K562 (cell line): ENCODE results near the gene RFPL2. TPM values are rescaled to one million over a fixed set of nuclear protein-coding genes. Genes with fewer than 3 reads are reported as not detected.
A peak's percentile ranks its signal among the peaks of the same experiment; 100 is the strongest.

Source experiments
- ATAC-seq: fragments of 200-7000 bp; cut with Tn5 transposase; 3 replicates; pipeline ENCODE4 v1.9.1; 2020; ENCODE audit warnings: moderate library complexity
- BruUV-seq: library from RNA; stranded (reverse); fragments of 400-500 nt; replicated peaks from 2 replicates; lab custom pipeline; 2021; lab: Mats Ljungman, UMichigan
- CTCF ChIA-PET: fragments of 300-600 bp; formaldehyde crosslinking; extraction: SDS; loops from one replicate; lab custom pipeline; 2021; ENCODE audit warnings: low intra/inter-chr PET ratio; lab: Yijun Ruan, JAX
- POLR2A ChIA-PET: fragments of 300-600, 350-650 bp; sonication (Branson Sonifier 250); formaldehyde crosslinking; extraction: SDS; loops from one replicate; lab custom pipeline; 2021; ENCODE audit warnings: antibody characterized with exemption, inconsistent platforms; lab: Yijun Ruan, JAX
- DNase-seq, 4 experiments: peaks; one replicate each; pipeline versions ENCODE4 v3.0.0 to v3.0.0-alpha.2; 2011 to 2018; ENCODE audit warnings: low spot score in 3 of 4, mixed read lengths in 3 of 4; ENCODE audit errors: extremely low read depth in 1 of 4
- FAIRE-seq: peaks from 2 replicates; lab custom pipeline; 2011; peaks lifted over from hg19 to GRCh38; lab: Jason Lieb, UNC
- H2AFZ ChIP-seq: 2 replicates; pipeline ENCODE4 v1.6.0; 2011; ENCODE audit warnings: low read depth, low read length, control low read depth, inconsistent platforms
- H3K27ac ChIP-seq: fragments of 200-600 bp; 3 replicates; pipeline ENCODE4 v1.8.0; 2011; ENCODE audit warnings: low read depth, mild to moderate bottlenecking, control low read depth, inconsistent platforms, low read length, moderate library complexity, mixed read lengths; ENCODE audit errors: extremely low read depth
- H3K27me3 ChIP-seq, 2 experiments: fragments of 300-600 bp in 1 of 2; 2 replicates in 1 of 2; 3 replicates in 1 of 2; pipeline versions ENCODE4 v1.6.0 to v1.8.0; 2011; ENCODE audit warnings: inconsistent platforms in 2 of 2, low read length in 2 of 2, mild to moderate bottlenecking in 1 of 2, mixed read lengths in 1 of 2, moderate library complexity in 1 of 2; ENCODE audit not compliant: control insufficient read depth in 2 of 2, insufficient read depth in 2 of 2
- H3K36me3 ChIP-seq: fragments of 300-600 bp; 3 replicates; pipeline ENCODE4 v1.8.0; 2011; ENCODE audit warnings: mild to moderate bottlenecking, low read length, inconsistent platforms; ENCODE audit not compliant: control insufficient read depth, insufficient read depth
- H3K4me1 ChIP-seq, 2 experiments: fragments of 200-600 bp in 1 of 2; replicated peaks in 1 of 2; 2 replicates in 1 of 2; 3 replicates in 1 of 2; pipeline versions ENCODE4 v1.5.1 to v1.8.0; 2011; ENCODE audit warnings: inconsistent platforms in 2 of 2, low read length in 2 of 2, mild to moderate bottlenecking in 1 of 2, mixed read lengths in 1 of 2, moderate library complexity in 1 of 2; ENCODE audit not compliant: control insufficient read depth in 2 of 2, insufficient read depth in 2 of 2
- H3K4me2 ChIP-seq: 2 replicates; pipeline ENCODE4 v1.6.1; 2011; ENCODE audit warnings: low read length, control low read depth, inconsistent platforms, mixed read lengths; ENCODE audit not compliant: insufficient read depth
- H3K4me3 ChIP-seq: fragments of 200-600 bp; sonication (generic), shearing (Covaris generic); 2 replicates; pipeline ENCODE4 v1.5.1; 2016; ENCODE audit warnings: control low read depth, inconsistent platforms
- H3K79me2 ChIP-seq: fragments of 200-600 bp; 3 replicates; pipeline ENCODE4 v1.8.0; 2011; ENCODE audit warnings: low read length, inconsistent platforms; ENCODE audit not compliant: control insufficient read depth, insufficient read depth
- H3K9ac ChIP-seq, 2 experiments: 2 replicates each; pipeline versions ENCODE4 v1.6.0 to v1.6.1; 2011; ENCODE audit warnings: low read depth in 2 of 2, low read length in 2 of 2, control low read depth in 1 of 2, inconsistent platforms in 1 of 2, mild to moderate bottlenecking in 1 of 2, mixed read lengths in 1 of 2; ENCODE audit not compliant: insufficient read depth in 1 of 2
- H3K9me1 ChIP-seq: one replicate; pipeline ENCODE4 v1.6.0; 2011; ENCODE audit warnings: inconsistent platforms, mild to moderate bottlenecking, low read length, moderate library complexity; ENCODE audit not compliant: control insufficient read depth, insufficient read depth
- H3K9me3 ChIP-seq: replicated peaks from 2 replicates; pipeline ENCODE4 v1.5.1; 2011; ENCODE audit warnings: low read depth, low read length, inconsistent platforms; ENCODE audit not compliant: control insufficient read depth, insufficient read depth
- H4K20me1 ChIP-seq: replicated peaks from 2 replicates; pipeline ENCODE4 v1.6.1; 2011; ENCODE audit warnings: low read length, inconsistent platforms, mixed read lengths; ENCODE audit not compliant: control insufficient read depth, insufficient read depth
- ATF3 ChIP-seq, 2 experiments: fragments of 450-650 bp in 1 of 2; sonication (generic) in 1 of 2; formaldehyde crosslinking in 1 of 2; IDR thresholded peaks in 1 of 2; conservative IDR thresholded peaks in 1 of 2; 2 replicates each; pipeline versions ENCODE4 v1.6.1 to v1.8.1; 2016 to 2023; ENCODE audit warnings: mild to moderate bottlenecking in 2 of 2, moderate library complexity in 2 of 2, inconsistent platforms in 1 of 2, missing genetic modification reagents in 1 of 2
- HEY1 ChIP-seq: fragments of 250-450 bp; sonication (Bioruptor Pico); IDR thresholded peaks from 2 replicates; pipeline ENCODE4 v1.5.0; 2020; ENCODE audit warnings: mild to moderate bottlenecking, moderate library complexity, borderline replicate concordance
- LEF1 ChIP-seq: fragments of 450-650 bp; IDR thresholded peaks from 2 replicates; pipeline ENCODE4 v1.6.1; 2016; ENCODE audit warnings: mild to moderate bottlenecking
- TEAD2 ChIP-seq: fragments of 450-650 bp; IDR thresholded peaks from 2 replicates; pipeline ENCODE4 v1.6.1; 2016; ENCODE audit warnings: missing genetic modification characterization, control low read depth, missing compliant biosample characterization
- WGBS: fragments of 100-300 bp; shearing (Covaris generic); methylation state at CpG from one replicate; pipeline ENCODE4 v1.1.6; 2016; ENCODE audit warnings: low coverage, mixed read lengths; ENCODE audit not compliant: insufficient coverage; ENCODE audit errors: missing lambda C conversion rate; 5-methylcytosine and 5-hydroxymethylcytosine counted together
- in situ Hi-C: fragments of 300-500 bp; cut with MboI; formaldehyde crosslinking; loops from 4 replicates; pipeline ENCODE4 v1.15.0; 2018; ENCODE audit warnings: inconsistent platforms, mixed read lengths
- intact Hi-C: fragments of 100-400 bp; cut with micrococcal nuclease; formaldehyde crosslinking; loops from 2 replicates; pipeline ENCODE4 v1.14.2; 2022
- polyA plus RNA-seq, 8 experiments: library from polyadenylated mRNA; depleted of rRNA in 4 of 8; stranded (reverse) in 5 of 8; unstranded in 3 of 8; fragments of >200 nt; fragmentation: Nextera tagmentation in 2 of 8; fragmentation: Illumina TruSeq in 1 of 8; extraction: Ambion mirVana in 2 of 8; extraction: Trizol in 1 of 8; gene quantifications; 2 replicates each; pipeline versions ENCODE4 v1.2.1 to v1.2.3, GENCODE V29; 2011 to 2014; ENCODE audit warnings: inconsistent platforms in 1 of 8, missing spikeins in 1 of 8
- total RNA-seq, 7 experiments: library from RNA; depleted of rRNA in 6 of 7; stranded (reverse); fragments of >200 nt in 6 of 7; fragmentation: Illumina TruSeq in 2 of 7; extraction: Trizol in 2 of 7; gene quantifications; 2 replicates each; pipeline versions ENCODE4 v1.2.1 to v1.2.3, GENCODE V29; 2011 to 2021; ENCODE audit warnings: low replicate concordance in 1 of 7

The RFPL2 gene
- total and polyA plus RNA-seq, 9 of the 15 experiments (the other 6 are each of a cell fraction or from before 2014, with no cell fraction given), result not detected

- no peaks in the 10 kb centered on the region for H3K79me2 ChIP-seq
- in situ Hi-C loops (no loop called here), intact Hi-C loops (no loop called here)
- no peaks in the 10 kb centered on the region for H3K9me1 ChIP-seq
- WGBS, result 4% methylated on average over 5 of the region's 6 CpGs
- no peaks in the 10 kb centered on the region for H3K4me1 ChIP-seq
- TF ChIP-seq ATF3 (IDR thresholded peaks at IDR 0.05), result peak; percentile 23; the same call in 1 of the 2 replicates
- TF ChIP-seq ATF3 (CRISPR knock-in tag; conservative IDR thresholded peaks at IDR 0.05), result no peak
- TF ChIP-seq TEAD2 (tag), result no peak
- TF ChIP-seq HEY1 (CRISPR knock-in tag), result no peak
- no peak for TF ChIP-seq LEF1
- BruUV-seq, result no TSS peak
- no peak overlapping the region for H3K4me3 ChIP-seq
- FAIRE-seq (no peak), ATAC-seq (no peak), DNase-seq (no peak)
- no peak overlapping the region for H3K9ac ChIP-seq
- H3K27me3 ChIP-seq, result peaks cover 0 to 4% of the 10 kb centered on the region in 2 experiments; a peak in 2 of 5 replicates
- ChIA-PET POLR2A (no interaction called here), CTCF (no interaction called here)
- H3K27ac ChIP-seq, result no peak overlapping the region
- H3K9me3 ChIP-seq, result no peaks in the 10 kb centered on the region
- H4K20me1 ChIP-seq, result no peaks in the 10 kb centered on the region
- no peak overlapping the region for H2AFZ ChIP-seq
- H3K4me2 ChIP-seq, result no peak overlapping the region
- no peaks in the 10 kb centered on the region for H3K36me3 ChIP-seq
Observed at GRCh38 chr22:32181043-32181442, 23.8 kb downstream of the RFPL2 start.
